Epithelial cell of esophagus (primary cell): ENCODE measurements around the gene ARF6.
"Not testable (repeated sequence)": the region's sequence is repeated elsewhere in the genome, so short reads cannot be mapped to it uniquely, and the experiment has no call there.

Source experiments
- DNase-seq: peaks from one replicate; pipeline ENCODE4 v3.0.0; 2010; ENCODE audit warnings: low read depth
- H3K4me3 ChIP-seq: 2 replicates; pipeline ENCODE4 v1.5.1; 2011; ENCODE audit warnings: mild to moderate bottlenecking, low read length, control low read depth
- TF ChIP-seq, protein P1 (sequence below): IDR thresholded peaks from 2 replicates; pipeline ENCODE4 v1.5.1; 2011; ENCODE audit warnings: low read depth, mild to moderate bottlenecking, low read length, control low read depth, inconsistent platforms; ENCODE audit not compliant: insufficient read depth; ENCODE audit errors: missing control alignments

The ARF6 gene

DNA sequence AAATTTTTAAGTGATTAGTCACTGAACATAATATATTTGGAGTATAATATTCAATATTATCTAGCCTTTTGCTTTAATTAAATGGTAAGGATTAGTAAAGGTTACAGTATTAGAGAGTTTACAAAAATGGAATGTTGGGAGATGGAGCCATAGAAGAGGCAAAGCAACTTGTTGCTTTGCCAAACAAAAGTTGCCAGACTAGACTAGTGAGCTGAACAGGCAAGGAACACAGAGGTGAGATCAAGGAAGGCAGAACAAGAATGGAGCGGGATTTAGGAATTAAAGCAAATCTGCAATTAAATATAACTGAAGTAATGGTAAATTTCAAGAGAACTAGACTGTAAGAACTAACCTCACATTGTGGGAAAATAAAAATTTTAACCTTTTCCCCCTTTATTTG is 5.1 kb downstream of the ARF6 start:
- H3K4me3 ChIP-seq = peak overlapping the region; percentile 91
- DNase-seq = peak; percentile 72
- TF ChIP-seq, protein P1, sequence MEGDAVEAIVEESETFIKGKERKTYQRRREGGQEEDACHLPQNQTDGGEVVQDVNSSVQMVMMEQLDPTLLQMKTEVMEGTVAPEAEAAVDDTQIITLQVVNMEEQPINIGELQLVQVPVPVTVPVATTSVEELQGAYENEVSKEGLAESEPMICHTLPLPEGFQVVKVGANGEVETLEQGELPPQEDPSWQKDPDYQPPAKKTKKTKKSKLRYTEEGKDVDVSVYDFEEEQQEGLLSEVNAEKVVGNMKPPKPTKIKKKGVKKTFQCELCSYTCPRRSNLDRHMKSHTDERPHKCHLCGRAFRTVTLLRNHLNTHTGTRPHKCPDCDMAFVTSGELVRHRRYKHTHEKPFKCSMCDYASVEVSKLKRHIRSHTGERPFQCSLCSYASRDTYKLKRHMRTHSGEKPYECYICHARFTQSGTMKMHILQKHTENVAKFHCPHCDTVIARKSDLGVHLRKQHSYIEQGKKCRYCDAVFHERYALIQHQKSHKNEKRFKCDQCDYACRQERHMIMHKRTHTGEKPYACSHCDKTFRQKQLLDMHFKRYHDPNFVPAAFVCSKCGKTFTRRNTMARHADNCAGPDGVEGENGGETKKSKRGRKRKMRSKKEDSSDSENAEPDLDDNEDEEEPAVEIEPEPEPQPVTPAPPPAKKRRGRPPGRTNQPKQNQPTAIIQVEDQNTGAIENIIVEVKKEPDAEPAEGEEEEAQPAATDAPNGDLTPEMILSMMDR = no peak

DNA sequence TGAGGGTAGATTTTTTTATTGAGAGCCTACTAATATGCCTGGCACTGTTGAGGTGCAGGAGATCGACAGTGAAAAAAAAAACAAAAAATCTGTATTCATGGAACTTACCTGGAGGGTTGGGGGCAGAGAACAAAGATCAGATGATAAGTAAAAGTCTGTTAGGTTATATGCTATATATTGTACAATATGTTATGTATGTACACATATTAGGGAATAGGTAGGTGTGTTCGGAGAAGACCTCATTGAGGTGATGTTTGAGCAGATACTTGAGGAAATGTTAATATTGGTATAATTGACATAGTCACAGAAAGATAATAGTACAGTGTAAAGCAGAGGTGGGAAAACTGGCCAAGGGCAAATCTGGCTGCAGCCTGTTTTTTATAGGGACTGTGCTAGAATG is 5.6 kb downstream of the ARF6 start:
- DNase-seq = no peak
- peak overlapping the region; percentile 91 for H3K4me3 ChIP-seq
- TF ChIP-seq, protein P1 = no peak

DNA sequence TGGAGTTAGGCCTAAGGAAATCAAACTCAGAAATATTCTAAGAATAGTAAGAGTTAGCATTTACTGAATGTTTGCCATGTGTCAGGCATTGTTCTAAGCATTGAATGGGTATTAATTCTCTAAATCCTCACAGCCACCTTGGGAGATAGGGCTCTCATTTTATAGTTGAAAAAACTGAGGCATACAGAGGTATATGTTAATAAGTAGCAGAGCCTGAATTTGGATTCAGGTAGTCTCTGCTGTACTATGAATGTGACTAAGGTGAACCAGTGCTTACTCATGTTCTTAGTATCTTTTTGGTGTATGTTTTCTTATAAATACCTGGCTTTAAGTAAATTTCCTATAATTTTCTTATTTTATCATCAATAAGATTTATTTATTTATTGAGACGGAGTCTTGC is 8.1 kb downstream of the ARF6 start:
- DNase-seq = no peak
- TF ChIP-seq, protein P1 = no peak
- H3K4me3 ChIP-seq = no peak overlapping the region

DNA sequence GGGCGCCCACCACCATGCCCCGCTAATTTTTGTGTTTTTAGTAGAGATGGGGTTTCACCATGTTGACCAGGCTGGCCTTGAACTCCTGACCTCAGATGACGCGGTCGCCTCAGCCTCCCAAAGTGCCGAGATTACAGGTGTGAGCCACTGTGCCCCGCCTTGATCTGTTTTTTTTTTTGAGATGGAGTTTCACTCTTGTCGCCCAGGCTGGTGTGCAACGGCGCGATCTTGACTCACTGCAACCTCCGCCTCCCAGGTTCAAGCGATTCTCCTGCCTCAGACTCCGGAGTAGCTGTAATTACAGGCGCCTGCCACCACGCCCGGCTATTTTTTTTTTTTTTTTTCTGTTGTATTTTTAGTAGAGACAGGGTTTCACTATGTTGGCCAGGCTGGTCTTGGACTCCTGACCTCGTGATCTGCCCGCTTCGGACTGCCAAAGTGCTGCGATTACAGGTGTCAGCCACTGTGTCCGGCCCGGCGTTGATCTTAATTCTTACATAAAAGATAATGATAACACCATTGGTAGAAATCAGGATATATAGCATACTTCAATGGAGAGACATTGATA is 9.9 kb downstream of the ARF6 start:
- H3K4me3 ChIP-seq, DNase-seq: not testable (repeated sequence)

DNA sequence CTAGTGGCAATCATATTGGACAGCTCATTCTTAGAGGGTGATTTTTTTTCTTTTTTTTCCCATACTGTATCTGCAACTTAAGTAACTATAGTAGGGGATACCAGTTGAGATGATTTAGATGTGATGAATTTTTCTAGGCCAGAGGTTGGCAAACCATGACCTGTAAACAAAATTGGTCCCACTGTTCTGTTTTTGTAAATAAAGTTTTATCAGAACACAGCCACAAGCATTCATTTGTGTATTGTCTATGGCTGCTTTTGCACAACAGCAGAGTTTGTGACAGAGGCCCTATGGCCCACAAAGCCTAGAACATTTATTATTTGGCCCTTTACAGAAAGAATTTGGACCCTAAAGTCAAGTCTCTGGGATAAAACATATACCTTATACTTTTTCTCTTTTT is 11.4 kb downstream of the ARF6 start:
- H3K4me3 ChIP-seq = no peak overlapping the region
- no peak for DNase-seq
- TF ChIP-seq, protein P1 = no peak

DNA sequence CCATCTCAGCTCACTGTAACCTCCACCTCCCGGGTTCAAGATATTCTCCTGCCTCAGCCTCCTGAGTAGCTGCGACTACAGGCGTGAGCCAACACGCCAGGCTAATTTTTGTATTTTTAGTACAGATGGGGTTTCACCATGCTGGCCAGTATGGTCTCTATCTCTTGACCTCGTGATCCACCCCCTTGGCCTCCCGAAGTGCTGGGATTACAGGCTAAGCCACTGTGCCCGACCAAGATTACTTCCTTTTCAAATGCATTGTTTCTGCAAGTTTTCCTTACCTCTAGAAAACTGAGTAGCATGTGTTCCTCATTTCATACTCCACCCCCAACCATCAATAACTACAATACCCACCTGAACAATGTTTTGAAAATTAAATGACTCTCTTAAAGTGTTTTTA is 13.1 kb downstream of the ARF6 start:
- DNase-seq = no peak
- TF ChIP-seq, protein P1 = no peak
- H3K4me3 ChIP-seq = no peak overlapping the region

DNA sequence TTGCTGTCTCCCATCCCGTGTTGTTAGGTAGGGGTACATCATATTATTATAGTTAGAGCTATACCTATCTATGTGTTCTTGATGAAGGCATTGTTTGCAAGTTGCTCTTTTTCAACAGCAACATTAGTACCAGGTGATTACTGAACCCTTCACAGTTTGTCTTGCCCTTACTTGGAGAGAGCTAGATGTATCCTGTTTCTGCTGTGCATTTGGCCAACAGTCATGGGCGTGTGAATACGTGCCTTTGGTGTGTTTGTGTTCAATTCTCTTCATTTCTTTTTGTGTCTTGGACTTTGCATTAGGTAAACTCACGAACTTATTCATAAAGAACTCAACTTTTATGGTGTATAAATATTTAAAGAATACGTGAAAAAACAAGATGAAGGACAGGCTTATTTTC is 14.3 kb downstream of the ARF6 start:
- no peak overlapping the region for H3K4me3 ChIP-seq
- TF ChIP-seq, protein P1 = no peak
- DNase-seq = peak; percentile 75

DNA sequence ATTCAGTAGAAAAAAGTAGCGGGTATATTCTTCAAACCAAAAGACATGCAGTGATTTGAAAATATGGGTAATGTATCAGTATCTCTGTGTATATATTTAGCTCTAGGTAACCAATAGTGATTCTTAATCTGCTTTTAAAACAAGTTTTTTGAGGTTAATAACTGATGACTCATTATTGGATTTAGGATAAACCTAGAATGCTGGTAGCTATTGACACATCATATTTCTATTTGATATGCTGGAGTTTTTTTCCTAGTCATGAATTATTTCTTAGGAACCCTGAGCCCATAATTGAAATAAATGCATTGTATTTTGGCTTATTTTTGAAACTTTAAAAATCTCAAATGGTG is 15.5 kb downstream of the ARF6 start:
- no peak overlapping the region for H3K4me3 ChIP-seq
- DNase-seq = peak; percentile 58
- TF ChIP-seq, protein P1 = no peak
